WTC11 (cell line): ENCODE data around the gene TMEM145. TPM values are rescaled to one million over a fixed set of nuclear protein-coding genes. Genes with fewer than 3 reads are reported as not detected.

Experiments used
- ATAC-seq: fragments of 200-7000 bp; cut with Tn5 transposase; 2 replicates; pipeline ENCODE4 v1.10.0; 2021; ENCODE audit warnings: mild to moderate bottlenecking, moderate library complexity
- CTCF ChIA-PET: fragments of 300-600 bp; sonication (Branson Sonifier 250); formaldehyde crosslinking; loops from one replicate; lab custom pipeline; 2021; ENCODE audit warnings: antibody characterized with exemption; lab: Charles Lee
- POLR2A ChIA-PET: fragments of 350-600 bp; sonication (Branson Sonifier 250); formaldehyde crosslinking; loops from one replicate; lab custom pipeline; 2021; ENCODE audit warnings: antibody characterized with exemption; lab: Charles Lee
- DNase-seq: peaks from one replicate; pipeline ENCODE4 v3.0.0; 2021; ENCODE audit warnings: low spot score
- H3K27ac Mint-ChIP-seq: 2 replicates; pipeline ENCODE4 v1.8.0; 2021; ENCODE audit warnings: mixed read lengths
- H3K27me3 Mint-ChIP-seq: 2 replicates; pipeline ENCODE4 v1.8.0; 2021; ENCODE audit warnings: low read depth, mild to moderate bottlenecking, moderate library complexity, mixed read lengths
- H3K36me3 Mint-ChIP-seq: 2 replicates; pipeline ENCODE4 v1.8.0; 2021; ENCODE audit warnings: mixed read lengths
- H3K4me1 Mint-ChIP-seq: 2 replicates; pipeline ENCODE4 v1.8.0; 2022; ENCODE audit warnings: mixed read lengths
- H3K4me3 Mint-ChIP-seq: 2 replicates; pipeline ENCODE4 v1.8.0; 2021; ENCODE audit warnings: mild to moderate bottlenecking, moderate library complexity, mixed read lengths
- H3K9me3 Mint-ChIP-seq: 2 replicates; pipeline ENCODE4 v1.8.0; 2021; ENCODE audit warnings: mixed read lengths
- CTCF ChIP-seq: fragments of 200-600 bp; IDR thresholded peaks from 2 replicates; pipeline ENCODE4 v1.8.0; 2022; ENCODE audit warnings: antibody characterized with exemption
- E2F4 ChIP-seq: sonication (generic); formaldehyde crosslinking; IDR thresholded peaks from 2 replicates; pipeline ENCODE4 v1.8.1; 2022; ENCODE audit warnings: low read depth, mild to moderate bottlenecking, moderate library complexity, missing genetic modification reagents, borderline replicate concordance
- E2F5 ChIP-seq: sonication (generic); formaldehyde crosslinking; IDR thresholded peaks from 2 replicates; pipeline ENCODE4 v1.8.1; 2022; ENCODE audit warnings: mild to moderate bottlenecking, moderate library complexity, missing genetic modification reagents
- ELF4 ChIP-seq: sonication (generic); formaldehyde crosslinking; IDR thresholded peaks from 2 replicates; pipeline ENCODE4 v1.8.1; 2022; ENCODE audit warnings: low read depth, mild to moderate bottlenecking, moderate library complexity, missing genetic modification reagents
- NR1H2 ChIP-seq: sonication (generic); formaldehyde crosslinking; IDR thresholded peaks from 2 replicates; pipeline ENCODE4 v1.9.0; 2021; ENCODE audit warnings: mild to moderate bottlenecking, moderate library complexity, missing genetic modification reagents
- RELA ChIP-seq: sonication (generic); formaldehyde crosslinking; IDR thresholded peaks from 2 replicates; pipeline ENCODE4 v1.8.1; 2022; ENCODE audit warnings: missing genetic modification reagents, mild to moderate bottlenecking, borderline replicate concordance
- SP1 ChIP-seq: sonication (generic); formaldehyde crosslinking; conservative IDR thresholded peaks from 2 replicates; pipeline ENCODE4 v1.8.1; 2022; ENCODE audit warnings: missing genetic modification reagents
- ZBTB43 ChIP-seq: sonication (generic); formaldehyde crosslinking; IDR thresholded peaks from 2 replicates; pipeline ENCODE4 v1.8.1; 2023; ENCODE audit warnings: mild to moderate bottlenecking, missing genetic modification reagents
- ZNF121 ChIP-seq: sonication (generic); formaldehyde crosslinking; IDR thresholded peaks from 2 replicates; pipeline ENCODE4 v1.8.0; 2023; ENCODE audit warnings: missing genetic modification reagents
- total RNA-seq: library from RNA; stranded (reverse); gene quantifications from 3 replicates; pipeline ENCODE4 v1.2.3, GENCODE V29; 2021
- TF ChIP-seq, protein P1 (sequence below): sonication (generic); formaldehyde crosslinking; IDR thresholded peaks from 2 replicates; pipeline ENCODE4 v1.8.0; 2023; ENCODE audit warnings: missing genetic modification reagents, mild to moderate bottlenecking, borderline replicate concordance
- TF ChIP-seq, protein P2 (sequence below): sonication (generic); formaldehyde crosslinking; IDR thresholded peaks from 2 replicates; pipeline ENCODE4 v1.8.0; 2022; ENCODE audit warnings: mild to moderate bottlenecking, missing genetic modification reagents
- TF ChIP-seq, protein P3 (sequence below): fragments of 250-450 bp; sonication (Bioruptor Pico); conservative IDR thresholded peaks from 2 replicates; pipeline ENCODE4 v1.9.0; 2021; ENCODE audit warnings: mild to moderate bottlenecking

Gene TMEM145
- total RNA-seq, 1 experiment from 2014 or later: 6.9 TPM

DNA sequence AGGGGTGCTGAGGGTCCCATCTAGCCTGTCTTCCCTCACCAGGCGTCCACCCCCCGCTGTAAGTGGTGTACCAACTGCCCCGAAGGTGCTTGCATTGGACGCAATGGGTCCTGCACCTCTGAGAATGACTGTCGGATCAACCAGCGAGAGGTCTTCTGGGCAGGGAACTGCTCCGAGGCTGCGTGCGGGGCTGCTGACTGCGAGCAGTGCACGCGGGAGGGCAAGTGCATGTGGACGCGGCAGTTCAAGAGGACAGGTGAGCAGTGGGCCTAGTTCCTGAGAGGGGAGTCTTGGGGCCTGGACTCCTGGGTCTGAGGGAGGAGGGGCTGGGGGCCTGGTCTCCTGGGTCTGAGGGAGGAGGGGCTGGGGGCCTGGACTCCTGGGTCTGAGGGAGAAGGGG lies 49.2 kb downstream of the TMEM145 start (continued):
- TF ChIP-seq, protein P1, sequence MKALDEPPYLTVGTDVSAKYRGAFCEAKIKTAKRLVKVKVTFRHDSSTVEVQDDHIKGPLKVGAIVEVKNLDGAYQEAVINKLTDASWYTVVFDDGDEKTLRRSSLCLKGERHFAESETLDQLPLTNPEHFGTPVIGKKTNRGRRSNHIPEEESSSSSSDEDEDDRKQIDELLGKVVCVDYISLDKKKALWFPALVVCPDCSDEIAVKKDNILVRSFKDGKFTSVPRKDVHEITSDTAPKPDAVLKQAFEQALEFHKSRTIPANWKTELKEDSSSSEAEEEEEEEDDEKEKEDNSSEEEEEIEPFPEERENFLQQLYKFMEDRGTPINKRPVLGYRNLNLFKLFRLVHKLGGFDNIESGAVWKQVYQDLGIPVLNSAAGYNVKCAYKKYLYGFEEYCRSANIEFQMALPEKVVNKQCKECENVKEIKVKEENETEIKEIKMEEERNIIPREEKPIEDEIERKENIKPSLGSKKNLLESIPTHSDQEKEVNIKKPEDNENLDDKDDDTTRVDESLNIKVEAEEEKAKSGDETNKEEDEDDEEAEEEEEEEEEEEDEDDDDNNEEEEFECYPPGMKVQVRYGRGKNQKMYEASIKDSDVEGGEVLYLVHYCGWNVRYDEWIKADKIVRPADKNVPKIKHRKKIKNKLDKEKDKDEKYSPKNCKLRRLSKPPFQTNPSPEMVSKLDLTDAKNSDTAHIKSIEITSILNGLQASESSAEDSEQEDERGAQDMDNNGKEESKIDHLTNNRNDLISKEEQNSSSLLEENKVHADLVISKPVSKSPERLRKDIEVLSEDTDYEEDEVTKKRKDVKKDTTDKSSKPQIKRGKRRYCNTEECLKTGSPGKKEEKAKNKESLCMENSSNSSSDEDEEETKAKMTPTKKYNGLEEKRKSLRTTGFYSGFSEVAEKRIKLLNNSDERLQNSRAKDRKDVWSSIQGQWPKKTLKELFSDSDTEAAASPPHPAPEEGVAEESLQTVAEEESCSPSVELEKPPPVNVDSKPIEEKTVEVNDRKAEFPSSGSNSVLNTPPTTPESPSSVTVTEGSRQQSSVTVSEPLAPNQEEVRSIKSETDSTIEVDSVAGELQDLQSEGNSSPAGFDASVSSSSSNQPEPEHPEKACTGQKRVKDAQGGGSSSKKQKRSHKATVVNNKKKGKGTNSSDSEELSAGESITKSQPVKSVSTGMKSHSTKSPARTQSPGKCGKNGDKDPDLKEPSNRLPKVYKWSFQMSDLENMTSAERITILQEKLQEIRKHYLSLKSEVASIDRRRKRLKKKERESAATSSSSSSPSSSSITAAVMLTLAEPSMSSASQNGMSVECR (CRISPR knock-in tag): no peak
- no peak for TF ChIP-seq E2F4 (CRISPR knock-in tag)
- no peak for TF ChIP-seq ELF4 (CRISPR knock-in tag)
- no peak for TF ChIP-seq E2F5
- TF ChIP-seq, protein P2, sequence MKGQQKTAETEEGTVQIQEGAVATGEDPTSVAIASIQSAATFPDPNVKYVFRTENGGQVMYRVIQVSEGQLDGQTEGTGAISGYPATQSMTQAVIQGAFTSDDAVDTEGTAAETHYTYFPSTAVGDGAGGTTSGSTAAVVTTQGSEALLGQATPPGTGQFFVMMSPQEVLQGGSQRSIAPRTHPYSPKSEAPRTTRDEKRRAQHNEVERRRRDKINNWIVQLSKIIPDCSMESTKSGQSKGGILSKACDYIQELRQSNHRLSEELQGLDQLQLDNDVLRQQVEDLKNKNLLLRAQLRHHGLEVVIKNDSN: no peak
- no peak for TF ChIP-seq CTCF
- no peak for TF ChIP-seq RELA
- TF ChIP-seq NR1H2 (CRISPR knock-in tag): no peak
- TF ChIP-seq SP1 (CRISPR knock-in tag): no peak

DNA sequence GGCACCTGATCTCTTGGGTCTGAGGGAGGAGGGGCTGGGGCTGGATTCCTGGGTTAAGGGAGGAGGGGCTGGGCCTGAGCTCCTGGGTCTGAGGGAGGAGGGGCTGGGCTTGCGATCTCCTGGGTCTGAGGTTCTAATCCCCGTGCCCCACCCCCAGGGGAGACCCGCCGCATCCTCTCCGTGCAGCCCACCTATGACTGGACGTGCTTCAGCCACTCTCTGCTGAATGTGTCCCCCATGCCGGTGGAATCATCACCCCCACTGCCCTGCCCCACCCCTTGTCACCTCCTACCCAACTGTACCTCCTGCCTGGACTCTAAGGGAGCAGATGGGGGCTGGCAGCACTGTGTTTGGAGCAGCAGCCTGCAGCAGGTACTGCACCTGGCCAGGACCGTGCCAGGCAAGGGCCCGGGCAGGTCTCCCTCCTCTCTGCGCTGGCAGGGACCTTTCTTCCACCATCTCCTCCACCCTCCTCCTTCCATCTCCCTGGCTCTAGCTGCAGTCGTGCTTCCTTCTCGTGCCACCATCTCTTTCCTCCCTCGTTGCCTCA lies 49.9 kb downstream of the TMEM145 start:
- H3K27ac Mint-ChIP-seq: no peak overlapping the region; the same call in 1 of the 2 replicates
- ChIA-PET POLR2A (no interaction called here), CTCF (interaction anchor here (1.0 kb wide), 1 partner anchor 19 kb away, joined by 3 read pairs; no protein-coding TSS in a partner anchor)
- ATAC-seq (no peak), DNase-seq (no peak)
- H3K4me1 Mint-ChIP-seq: peaks cover 32% of the 10 kb centered on the region
- H3K4me3 Mint-ChIP-seq: no peak overlapping the region
- peaks cover 41% of the 10 kb centered on the region for H3K36me3 Mint-ChIP-seq
- H3K9me3 Mint-ChIP-seq: peaks cover 16% of the 10 kb centered on the region
- TF ChIP-seq ZNF121 (CRISPR knock-in tag) (no peak), ZBTB43 (no peak)
- TF ChIP-seq, protein P3, sequence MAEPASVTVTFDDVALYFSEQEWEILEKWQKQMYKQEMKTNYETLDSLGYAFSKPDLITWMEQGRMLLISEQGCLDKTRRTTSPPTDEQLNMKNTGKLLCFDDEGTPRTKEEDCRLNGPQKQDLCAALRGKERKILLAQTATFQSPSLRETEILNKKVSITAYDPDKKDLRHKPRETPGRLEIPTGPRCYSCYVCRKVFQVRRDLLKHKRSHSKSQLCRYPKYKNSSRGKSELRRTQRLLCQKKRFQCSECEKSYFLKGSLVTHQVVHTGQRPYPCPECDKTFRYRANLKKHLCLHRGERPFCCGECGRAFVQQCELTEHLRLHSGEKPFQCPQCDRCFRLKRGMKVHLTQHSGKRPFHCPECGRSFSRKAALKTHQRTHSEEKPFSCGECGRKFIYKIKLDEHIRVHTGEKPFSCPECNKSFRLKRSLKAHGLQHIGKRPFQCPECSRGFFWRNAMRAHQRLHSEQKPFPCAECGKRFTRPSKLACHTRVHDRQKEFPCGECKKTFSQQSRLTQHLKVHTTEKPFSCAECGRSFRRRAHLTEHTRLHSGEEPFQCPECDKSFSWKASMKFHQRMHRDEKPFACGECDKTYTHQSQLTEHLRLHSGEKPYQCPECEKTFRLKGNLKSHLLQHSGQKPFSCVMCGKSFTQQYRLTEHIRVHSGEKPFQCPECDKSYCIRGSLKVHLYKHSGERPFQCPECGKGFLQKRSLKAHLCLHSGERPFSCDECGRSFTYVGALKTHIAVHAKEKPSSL: no peak
- H3K27me3 Mint-ChIP-seq: no peaks in the 10 kb centered on the region
